ENCODE measurements around the gene SLX9.

SLX9 gene

GRCh38 chr21:44955141-44955797 lies 15.4 kb downstream of the SLX9 start:
- in situ Hi-C loops (cut with MboI; ENCODE audit: low pct_unique_long_range_greater_than_20kb, low sequenced_read_pairs, unreplicated experiment): no loop called here
- no peak for DNase-seq (ENCODE audit: low spot score)
- TF ChIP-seq CTCF (IDR thresholded peaks at IDR 0.05; ENCODE audit: extremely low read depth, insufficient read depth, missing control alignments): no peak

GRCh38 chr21:44955798-44956175 lies 16.0 kb downstream of the SLX9 start:
- in situ Hi-C loops (cut with MboI; ENCODE audit: low pct_unique_long_range_greater_than_20kb, low sequenced_read_pairs, unreplicated experiment): no loop called here
- no peak for TF ChIP-seq CTCF (IDR thresholded peaks at IDR 0.05; ENCODE audit: extremely low read depth, insufficient read depth, missing control alignments)
- no peak for DNase-seq (ENCODE audit: low spot score)

GRCh38 chr21:44956356-44957046 lies 16.7 kb downstream of the SLX9 start:
- in situ Hi-C loops (cut with MboI; ENCODE audit: low pct_unique_long_range_greater_than_20kb, low sequenced_read_pairs, unreplicated experiment): no loop called here
- no peak for DNase-seq (ENCODE audit: low spot score)

GRCh38 chr21:44957047-44957831 lies 17.4 kb downstream of the SLX9 start:
- in situ Hi-C loops (cut with MboI; ENCODE audit: low pct_unique_long_range_greater_than_20kb, low sequenced_read_pairs, unreplicated experiment): no loop called here
- DNase-seq (ENCODE audit: low spot score): no peak
- TF ChIP-seq CTCF (IDR thresholded peaks at IDR 0.05; ENCODE audit: extremely low read depth, insufficient read depth, missing control alignments): no peak

More at GRCh38 chr21:44956356-44957046, 16.7 kb downstream of the SLX9 start:
- TF ChIP-seq CTCF (IDR thresholded peaks at IDR 0.05; ENCODE audit: extremely low read depth, insufficient read depth, missing control alignments): no peak

GRCh38 chr21:44957901-44958451 lies 18.1 kb downstream of the SLX9 start:
- TF ChIP-seq CTCF (IDR thresholded peaks at IDR 0.05; ENCODE audit: extremely low read depth, insufficient read depth, missing control alignments): no peak
- in situ Hi-C loops (cut with MboI; ENCODE audit: low pct_unique_long_range_greater_than_20kb, low sequenced_read_pairs, unreplicated experiment): no loop called here
- no peak for DNase-seq (ENCODE audit: low spot score)

- TF ChIP-seq CTCF (IDR thresholded peaks at IDR 0.05; ENCODE audit: extremely low read depth, insufficient read depth, missing control alignments): no peak
- in situ Hi-C loops (cut with MboI; ENCODE audit: low pct_unique_long_range_greater_than_20kb, low sequenced_read_pairs, unreplicated experiment): no loop called here
- DNase-seq (ENCODE audit: low spot score): no peak
These were observed 18.8 kb downstream of the SLX9 start for GRCh38 chr21:44958471-44959191.
